HepG2 (cell line): ENCODE measurements around the gene C17orf58. TPM values are rescaled to one million over a fixed set of nuclear protein-coding genes. Genes with fewer than 3 reads are reported as not detected.

Experiments
- ASH2L ChIP-seq: fragments of 300-600, 200-600 bp; sonication (generic); IDR thresholded peaks from 2 replicates; pipeline ENCODE4 v1.7.0; 2017; ENCODE audit warnings: low read depth, mild to moderate bottlenecking, moderate library complexity, mixed read lengths, low read length; ENCODE audit not compliant: insufficient read length
- CBX2 ChIP-seq, 2 experiments: fragments of 200-600 bp in 1 of 2; sonication (generic); formaldehyde crosslinking in 1 of 2; IDR thresholded peaks; 2 replicates each; pipeline versions ENCODE4 v1.7.0 to v1.8.1; 2018 to 2022; ENCODE audit warnings: low read depth in 2 of 2, low read length in 1 of 2, mild to moderate bottlenecking in 1 of 2, missing genetic modification reagents in 1 of 2
- DNMT3B ChIP-seq: conservative IDR thresholded peaks from 2 replicates; pipeline ENCODE4 v1.6.1; 2016; ENCODE audit warnings: missing biosample characterization, control low read depth
- ERF ChIP-seq: IDR thresholded peaks from 2 replicates; pipeline ENCODE4 v1.6.1; 2018; ENCODE audit warnings: missing biosample characterization, missing genetic modification reagents
- FLYWCH1 ChIP-seq: sonication (generic); formaldehyde crosslinking; IDR thresholded peaks from 2 replicates; pipeline ENCODE4 v1.8.1; 2023; ENCODE audit warnings: mild to moderate bottlenecking, missing genetic modification reagents
- ISX ChIP-seq: sonication (generic); formaldehyde crosslinking; conservative IDR thresholded peaks from 2 replicates; pipeline ENCODE4 v1.5.0; 2020; ENCODE audit warnings: missing genetic modification reagents
- KDM5A ChIP-seq: fragments of 200-600 bp; sonication (generic); IDR thresholded peaks from 2 replicates; pipeline ENCODE4 v1.7.0; 2018; ENCODE audit warnings: antibody characterized with exemption, mild to moderate bottlenecking, low read length, borderline replicate concordance
- MATR3 ChIP-seq: sonication (generic); formaldehyde crosslinking; IDR thresholded peaks from 2 replicates; pipeline ENCODE4 v1.4.0; 2020; ENCODE audit warnings: missing genetic modification reagents
- NFIC ChIP-seq: IDR thresholded peaks from 2 replicates; pipeline ENCODE4 v1.6.1; 2012; ENCODE audit warnings: mild to moderate bottlenecking, low read length, inconsistent platforms
- RCOR2 ChIP-seq: IDR thresholded peaks from 2 replicates; pipeline ENCODE4 v1.6.1; 2016; ENCODE audit warnings: missing biosample characterization, missing genetic modification reagents
- SIX1 ChIP-seq: sonication (generic); formaldehyde crosslinking; IDR thresholded peaks from 2 replicates; pipeline ENCODE4 v1.4.0; 2020; ENCODE audit warnings: missing genetic modification reagents, borderline replicate concordance
- SRSF4 ChIP-seq: fragments of 200-400 bp; formaldehyde crosslinking; IDR thresholded peaks from one replicate; pipeline ENCODE4 v1.6.1; 2018; ENCODE audit warnings: mild to moderate bottlenecking, low read depth, low read length, moderate library complexity; ENCODE audit not compliant: poor library complexity, severe bottlenecking
- ZBTB49 ChIP-seq: sonication (generic); formaldehyde crosslinking; IDR thresholded peaks from 2 replicates; pipeline ENCODE4 v1.4.0; 2020; ENCODE audit warnings: missing genetic modification reagents, borderline replicate concordance
- ZFYVE20 ChIP-seq: sonication (generic); formaldehyde crosslinking; IDR thresholded peaks from 2 replicates; pipeline ENCODE4 v1.8.0; 2023; ENCODE audit warnings: low read depth, mild to moderate bottlenecking, moderate library complexity, missing genetic modification reagents, borderline replicate concordance
- ZNF235 ChIP-seq: sonication (generic); formaldehyde crosslinking; IDR thresholded peaks from 2 replicates; pipeline ENCODE4 v1.8.1; 2023; ENCODE audit warnings: mild to moderate bottlenecking, missing genetic modification reagents, borderline replicate concordance
- ZNF292 ChIP-seq: sonication (generic); formaldehyde crosslinking; IDR thresholded peaks from 2 replicates; pipeline ENCODE4 v1.8.1; 2022; ENCODE audit warnings: mild to moderate bottlenecking, low read depth, missing genetic modification reagents, borderline replicate concordance
- ZNF543 ChIP-seq: sonication (generic); formaldehyde crosslinking; IDR thresholded peaks from 2 replicates; pipeline ENCODE4 v1.4.0; 2020; ENCODE audit warnings: mild to moderate bottlenecking, missing genetic modification reagents
- ZSCAN20 ChIP-seq: sonication (generic); formaldehyde crosslinking; IDR thresholded peaks from 2 replicates; pipeline ENCODE4 v1.4.0; 2020; ENCODE audit warnings: missing genetic modification reagents, mild to moderate bottlenecking, borderline replicate concordance
- polyA plus RNA-seq, 8 experiments: library from polyadenylated mRNA; depleted of rRNA in 3 of 8; stranded (reverse) in 7 of 8; unstranded in 1 of 8; fragments of >200 nt; fragmentation: Illumina TruSeq in 4 of 8; extraction: Trizol in 4 of 8; gene quantifications; 2 replicates each; pipeline versions ENCODE4 v1.2.1 to v1.2.3, GENCODE V29; 2011 to 2016; ENCODE audit warnings: low read depth in 4 of 8, missing spikeins in 1 of 8, mixed read lengths in 1 of 8; ENCODE audit not compliant: insufficient read depth in 1 of 8
- total RNA-seq, 5 experiments: library from RNA; depleted of rRNA; stranded (reverse); fragments of >200 nt; fragmentation: Illumina TruSeq; extraction: Trizol; gene quantifications; 2 replicates each; pipeline ENCODE4 v1.2.3, GENCODE V29; 2016; ENCODE audit warnings: low read depth in 1 of 5
- TF ChIP-seq, protein P1 (sequence below): sonication (generic); formaldehyde crosslinking; IDR thresholded peaks from 2 replicates; pipeline ENCODE4 v1.8.0; 2022; ENCODE audit warnings: mild to moderate bottlenecking, missing genetic modification reagents, borderline replicate concordance
- TF ChIP-seq, protein P2 (sequence below): sonication (generic); formaldehyde crosslinking; IDR thresholded peaks from 2 replicates; pipeline ENCODE4 v1.4.0; 2020; ENCODE audit warnings: mild to moderate bottlenecking, missing genetic modification reagents
- TF ChIP-seq, protein P3 (sequence below), 2 experiments: sonication (generic) in 1 of 2; formaldehyde crosslinking in 1 of 2; IDR thresholded peaks; 2 replicates each; pipeline versions ENCODE4 v1.4.0 to v1.6.1; 2018 to 2020; ENCODE audit warnings: missing genetic modification reagents in 2 of 2, borderline replicate concordance in 1 of 2, low read depth in 1 of 2, mild to moderate bottlenecking in 1 of 2, missing biosample characterization in 1 of 2

Gene C17orf58
- total and polyA plus RNA-seq, 2 of the 13 experiments (the other 11 are each of a cell fraction or from before 2014, with no cell fraction given), result 15.6 to 15.8 TPM

GRCh38 chr17:68033636-68034451 is 37.6 kb upstream of the C17orf58 start (continued):
- TF ChIP-seq ASH2L (no peak), MATR3 (CRISPR knock-in tag) (no peak), NFIC (no peak), RCOR2 (CRISPR knock-in tag) (no peak), KDM5A (no peak), ERF (CRISPR knock-in tag) (no peak), CBX2 (IDR thresholded peaks at IDR 0.05; ENCODE audit: low read depth, low read length) (no peak), CBX2 (CRISPR knock-in tag; IDR thresholded peaks at IDR 0.05; ENCODE audit: low read depth) (no peak), ZFYVE20 (CRISPR knock-in tag) (no peak), ISX (CRISPR knock-in tag) (0 out of 2 replicates have a peak, but pooled peaks have one; percentile 27), SIX1 (no peak), ZNF292 (CRISPR knock-in tag) (no peak), FLYWCH1 (CRISPR knock-in tag) (no peak), ZNF235 (CRISPR knock-in tag) (no peak), ZSCAN20 (CRISPR knock-in tag) (no peak), ZNF543 (CRISPR knock-in tag) (no peak), SRSF4 (no peak), ZBTB49 (CRISPR knock-in tag) (no peak), DNMT3B (CRISPR knock-in tag) (no peak)
- TF ChIP-seq, protein P1, sequence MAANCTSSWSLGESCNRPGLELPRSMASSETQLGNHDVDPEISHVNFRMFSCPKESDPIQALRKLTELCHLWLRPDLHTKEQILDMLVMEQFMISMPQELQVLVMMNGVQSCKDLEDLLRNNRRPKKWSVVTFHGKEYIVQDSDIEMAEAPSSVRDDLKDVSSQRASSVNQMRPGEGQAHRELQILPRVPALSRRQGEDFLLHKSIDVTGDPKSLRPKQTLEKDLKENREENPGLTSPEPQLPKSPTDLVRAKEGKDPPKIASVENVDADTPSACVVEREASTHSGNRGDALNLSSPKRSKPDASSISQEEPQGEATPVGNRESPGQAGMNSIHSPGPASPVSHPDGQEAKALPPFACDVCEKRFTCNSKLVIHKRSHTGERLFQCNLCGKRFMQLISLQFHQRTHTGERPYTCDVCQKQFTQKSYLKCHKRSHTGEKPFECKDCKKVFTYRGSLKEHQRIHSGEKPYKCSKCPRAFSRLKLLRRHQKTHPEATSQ (CRISPR knock-in tag), result no peak
- TF ChIP-seq, protein P2, sequence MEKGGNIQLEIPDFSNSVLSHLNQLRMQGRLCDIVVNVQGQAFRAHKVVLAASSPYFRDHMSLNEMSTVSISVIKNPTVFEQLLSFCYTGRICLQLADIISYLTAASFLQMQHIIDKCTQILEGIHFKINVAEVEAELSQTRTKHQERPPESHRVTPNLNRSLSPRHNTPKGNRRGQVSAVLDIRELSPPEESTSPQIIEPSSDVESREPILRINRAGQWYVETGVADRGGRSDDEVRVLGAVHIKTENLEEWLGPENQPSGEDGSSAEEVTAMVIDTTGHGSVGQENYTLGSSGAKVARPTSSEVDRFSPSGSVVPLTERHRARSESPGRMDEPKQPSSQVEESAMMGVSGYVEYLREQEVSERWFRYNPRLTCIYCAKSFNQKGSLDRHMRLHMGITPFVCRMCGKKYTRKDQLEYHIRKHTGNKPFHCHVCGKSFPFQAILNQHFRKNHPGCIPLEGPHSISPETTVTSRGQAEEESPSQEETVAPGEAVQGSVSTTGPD (CRISPR knock-in tag), result no peak
- TF ChIP-seq, protein P3, sequence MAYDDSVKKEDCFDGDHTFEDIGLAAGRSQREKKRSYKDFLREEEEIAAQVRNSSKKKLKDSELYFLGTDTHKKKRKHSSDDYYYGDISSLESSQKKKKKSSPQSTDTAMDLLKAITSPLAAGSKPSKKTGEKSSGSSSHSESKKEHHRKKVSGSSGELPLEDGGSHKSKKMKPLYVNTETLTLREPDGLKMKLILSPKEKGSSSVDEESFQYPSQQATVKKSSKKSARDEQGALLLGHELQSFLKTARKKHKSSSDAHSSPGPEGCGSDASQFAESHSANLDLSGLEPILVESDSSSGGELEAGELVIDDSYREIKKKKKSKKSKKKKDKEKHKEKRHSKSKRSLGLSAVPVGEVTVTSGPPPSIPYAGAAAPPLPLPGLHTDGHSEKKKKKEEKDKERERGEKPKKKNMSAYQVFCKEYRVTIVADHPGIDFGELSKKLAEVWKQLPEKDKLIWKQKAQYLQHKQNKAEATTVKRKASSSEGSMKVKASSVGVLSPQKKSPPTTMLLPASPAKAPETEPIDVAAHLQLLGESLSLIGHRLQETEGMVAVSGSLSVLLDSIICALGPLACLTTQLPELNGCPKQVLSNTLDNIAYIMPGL (CRISPR knock-in tag; IDR thresholded peaks at IDR 0.05; ENCODE audit: borderline replicate concordance in 1 of 2, low read depth in 1 of 2), result no peak
